ENCODE results near the gene MAVS.
A peak's percentile ranks its signal among the peaks of the same experiment; 100 is the strongest.

Gene MAVS

DNA sequence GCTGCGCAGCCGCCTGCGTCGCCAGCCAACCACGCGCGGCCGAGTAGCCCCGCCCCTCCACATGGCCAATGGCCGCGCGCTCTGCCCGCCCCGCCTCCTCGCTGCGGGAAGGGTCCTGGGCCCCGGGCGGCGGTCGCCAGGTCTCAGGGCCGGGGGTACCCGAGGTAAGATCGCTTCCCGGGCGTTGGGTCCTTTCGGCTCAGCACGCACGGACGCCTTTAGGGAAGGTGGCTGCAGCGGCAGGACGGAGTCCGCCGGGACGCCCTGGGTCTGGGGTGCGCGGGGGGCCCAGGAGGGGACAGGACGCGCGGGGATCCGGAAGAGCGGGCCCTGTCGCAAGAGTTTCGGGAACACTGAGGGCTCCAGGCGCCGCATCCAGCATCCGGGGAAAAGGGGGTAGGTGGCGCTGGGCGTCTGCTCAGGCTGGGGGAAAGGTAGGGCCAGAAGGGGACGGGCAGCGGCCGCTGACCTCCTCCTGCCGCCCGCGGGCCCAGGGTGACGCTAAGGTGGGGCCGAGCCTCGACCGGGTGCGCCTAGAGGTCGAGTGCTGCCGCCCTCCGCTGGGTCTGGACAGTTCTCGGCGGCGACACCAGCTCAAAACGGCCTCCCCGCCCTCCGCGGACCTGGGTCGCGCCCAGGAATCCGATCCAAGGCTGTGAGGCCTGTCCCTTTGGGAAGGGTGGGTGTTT, at the start of gene MAVS:
Gene MAVS, plus strand, starts transcription at position 95 of the 689 bp plus-strand sequence. CDS start 7,791 bp downstream, outside the sequence.
- peak within 1 kb of the TSS; percentile 86 for H3K27ac ChIP-seq
- H3K4me1 ChIP-seq (ENCODE audit: control insufficient read depth in 1 of 2, insufficient read depth in 1 of 2, low read depth in 1 of 2, low read length in 1 of 2) = peaks cover 13 to 19% of the 10 kb centered on the region in 2 experiments
- TF ChIP-seq, protein P1, sequence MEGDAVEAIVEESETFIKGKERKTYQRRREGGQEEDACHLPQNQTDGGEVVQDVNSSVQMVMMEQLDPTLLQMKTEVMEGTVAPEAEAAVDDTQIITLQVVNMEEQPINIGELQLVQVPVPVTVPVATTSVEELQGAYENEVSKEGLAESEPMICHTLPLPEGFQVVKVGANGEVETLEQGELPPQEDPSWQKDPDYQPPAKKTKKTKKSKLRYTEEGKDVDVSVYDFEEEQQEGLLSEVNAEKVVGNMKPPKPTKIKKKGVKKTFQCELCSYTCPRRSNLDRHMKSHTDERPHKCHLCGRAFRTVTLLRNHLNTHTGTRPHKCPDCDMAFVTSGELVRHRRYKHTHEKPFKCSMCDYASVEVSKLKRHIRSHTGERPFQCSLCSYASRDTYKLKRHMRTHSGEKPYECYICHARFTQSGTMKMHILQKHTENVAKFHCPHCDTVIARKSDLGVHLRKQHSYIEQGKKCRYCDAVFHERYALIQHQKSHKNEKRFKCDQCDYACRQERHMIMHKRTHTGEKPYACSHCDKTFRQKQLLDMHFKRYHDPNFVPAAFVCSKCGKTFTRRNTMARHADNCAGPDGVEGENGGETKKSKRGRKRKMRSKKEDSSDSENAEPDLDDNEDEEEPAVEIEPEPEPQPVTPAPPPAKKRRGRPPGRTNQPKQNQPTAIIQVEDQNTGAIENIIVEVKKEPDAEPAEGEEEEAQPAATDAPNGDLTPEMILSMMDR (IDR thresholded peaks at IDR 0.05) = peak; percentile 17
- H3K27me3 ChIP-seq = no peaks in the 10 kb centered on the region
- no peaks in the 10 kb centered on the region for H3K36me3 ChIP-seq
- peak within 1 kb of the TSS; percentile 92 to 99 for H3K4me3 ChIP-seq (ENCODE audit: low read depth in 1 of 2, low read length in 1 of 2)
- no peaks in the 10 kb centered on the region for H3K9me3 ChIP-seq

DNA sequence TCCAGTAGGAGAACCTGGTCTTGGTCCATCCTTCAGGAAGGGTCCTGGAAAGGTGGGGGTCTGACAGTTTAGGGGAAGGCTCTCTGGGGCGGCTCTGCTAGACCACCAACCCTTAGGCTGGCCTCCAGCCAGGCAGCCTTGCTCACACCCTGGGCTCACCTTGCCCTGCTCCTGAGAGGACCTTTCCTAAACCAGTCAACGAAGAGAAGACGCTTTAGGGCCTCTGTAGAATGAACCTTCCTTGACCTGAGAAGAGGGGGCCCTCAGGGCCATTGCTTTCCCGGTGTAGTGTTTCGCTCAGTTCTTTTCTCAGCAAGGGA, 49.4 kb upstream of the MAVS start:
- peaks cover 21% of the 10 kb centered on the region for H3K36me3 ChIP-seq
- H3K4me1 ChIP-seq (ENCODE audit: control insufficient read depth in 1 of 2, insufficient read depth in 1 of 2, low read depth in 1 of 2, low read length in 1 of 2) = peaks cover 18 to 20% of the 10 kb centered on the region in 2 experiments

DNA sequence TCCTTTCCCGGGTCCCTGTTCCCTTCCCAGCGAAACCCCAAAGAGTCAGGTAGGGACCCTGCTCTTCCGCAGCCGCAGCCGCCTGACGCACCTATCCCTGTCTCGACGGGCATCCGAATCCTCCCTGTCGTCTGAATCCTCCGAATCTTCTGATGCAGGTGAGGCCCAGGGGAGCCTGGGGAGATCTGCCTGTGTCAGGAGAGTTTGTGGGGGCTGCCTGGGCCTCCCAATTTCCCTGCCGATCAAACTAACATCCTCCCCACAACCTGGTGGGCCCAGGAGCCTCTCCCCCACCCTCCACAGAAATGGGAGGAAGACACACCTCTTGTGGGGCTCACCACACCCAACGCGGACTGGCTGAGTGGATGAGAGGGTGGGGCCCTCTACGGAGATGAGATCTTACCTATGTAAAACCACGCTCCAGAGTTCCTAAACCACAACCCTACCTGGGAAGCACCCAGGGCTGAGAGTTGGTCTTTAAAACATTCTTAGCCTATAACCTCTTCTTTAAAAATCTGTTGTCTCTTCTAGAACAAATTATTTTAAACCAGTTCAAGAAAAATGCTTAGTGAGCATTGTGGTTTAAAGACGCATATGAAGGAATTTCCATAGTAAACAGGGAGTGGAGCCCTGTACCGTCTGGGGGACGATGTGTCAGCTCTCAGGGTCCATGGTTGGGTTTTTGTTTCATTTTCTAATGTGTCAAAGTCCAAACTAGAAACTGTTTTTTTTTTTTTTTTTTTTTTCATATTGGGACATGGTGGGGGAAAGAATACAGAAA, 48.9 kb upstream of the MAVS start:
- Histone ChIP-seq H3K4me3 (ENCODE audit: low read depth in 1 of 2, low read length in 1 of 2) (no peak overlapping the region), H3K36me3 (peaks cover 26% of the 10 kb centered on the region), H3K4me1 (ENCODE audit: control insufficient read depth in 1 of 2, insufficient read depth in 1 of 2, low read depth in 1 of 2, low read length in 1 of 2) (peaks cover 18 to 20% of the 10 kb centered on the region in 2 experiments), H3K9me3 (no peaks in the 10 kb centered on the region), H3K27ac (no peak overlapping the region), H3K27me3 (no peaks in the 10 kb centered on the region)
- TF ChIP-seq, protein P1 (IDR thresholded peaks at IDR 0.05) = no peak

More for the DNA sequence above, 49.4 kb upstream of the MAVS start:
- Histone ChIP-seq H3K9me3 (no peaks in the 10 kb centered on the region), H3K27ac (no peak overlapping the region), H3K4me3 (ENCODE audit: low read depth in 1 of 2, low read length in 1 of 2) (no peak overlapping the region), H3K27me3 (no peaks in the 10 kb centered on the region)
- TF ChIP-seq, protein P1 (IDR thresholded peaks at IDR 0.05) = no peak

DNA sequence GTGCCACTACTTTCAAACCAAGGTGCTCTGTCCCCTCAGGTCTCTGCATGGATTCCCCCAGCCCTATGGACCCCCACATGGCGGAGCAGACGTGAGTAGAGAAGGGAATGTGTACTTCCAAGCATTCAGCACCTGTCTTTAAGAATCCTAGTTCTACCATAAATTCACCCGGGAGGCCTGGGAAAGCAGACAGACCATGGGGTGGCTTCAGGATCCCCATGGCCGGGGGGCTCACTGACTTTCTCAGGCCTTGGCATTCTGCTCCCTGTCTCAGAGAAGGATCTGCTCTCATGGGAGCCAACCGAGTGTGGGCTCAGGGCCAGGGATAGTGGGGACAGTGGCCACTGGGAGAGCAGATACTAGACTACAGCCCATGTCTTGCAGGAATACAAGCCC, 48.3 kb upstream of the MAVS start:
- no peak overlapping the region for H3K4me3 ChIP-seq (ENCODE audit: low read depth in 1 of 2, low read length in 1 of 2)
- H3K9me3 ChIP-seq = no peaks in the 10 kb centered on the region
- H3K27me3 ChIP-seq = no peaks in the 10 kb centered on the region
- H3K36me3 ChIP-seq = peaks cover 32% of the 10 kb centered on the region
- TF ChIP-seq, protein P1 (IDR thresholded peaks at IDR 0.05) = no peak
- peaks cover 18 to 20% of the 10 kb centered on the region in 2 experiments for H3K4me1 ChIP-seq (ENCODE audit: control insufficient read depth in 1 of 2, insufficient read depth in 1 of 2, low read depth in 1 of 2, low read length in 1 of 2)
- H3K27ac ChIP-seq = no peak overlapping the region

DNA sequence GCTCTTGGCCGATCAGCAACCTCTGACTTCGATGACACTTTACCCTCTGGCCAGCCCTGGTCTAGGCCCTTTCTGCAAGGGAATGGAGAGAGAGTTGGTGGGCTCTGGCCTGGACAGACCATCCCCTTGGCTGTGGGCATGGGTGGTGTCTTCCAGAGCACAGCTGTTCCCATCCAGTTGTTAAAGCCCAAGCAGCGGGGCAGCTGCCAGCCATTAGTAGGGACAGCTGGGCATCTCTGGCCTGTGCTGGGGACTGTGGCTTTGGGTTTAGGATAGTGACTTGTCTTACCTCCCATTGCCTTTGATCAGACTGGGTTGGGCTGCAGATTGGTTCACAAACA, 47.8 kb upstream of the MAVS start:
- no peak overlapping the region for H3K27ac ChIP-seq
- TF ChIP-seq, protein P1 (IDR thresholded peaks at IDR 0.05) = no peak
- no peak overlapping the region for H3K4me3 ChIP-seq (ENCODE audit: low read depth in 1 of 2, low read length in 1 of 2)
- peaks cover 18 to 20% of the 10 kb centered on the region in 2 experiments for H3K4me1 ChIP-seq (ENCODE audit: control insufficient read depth in 1 of 2, insufficient read depth in 1 of 2, low read depth in 1 of 2, low read length in 1 of 2)
- no peaks in the 10 kb centered on the region for H3K9me3 ChIP-seq
- H3K36me3 ChIP-seq = peaks cover 37% of the 10 kb centered on the region
- no peaks in the 10 kb centered on the region for H3K27me3 ChIP-seq
